Gastroesophageal sphincter (tissue), 4 donors: Measurements from ENCODE around the gene CYP26C1. TPM values are rescaled to one million over a fixed set of nuclear protein-coding genes. Genes with fewer than 3 reads are reported as not detected.

Source experiments
- ATAC-seq: fragments of 150-250 bp; one replicate; pipeline ENCODE4 v1.9.1; 2016; ENCODE audit warnings: mild to moderate bottlenecking, moderate library complexity
- H3K27ac ChIP-seq, 4 donors: fragments of 200-600 bp; sonication (generic) in 3 of 4; 1 replicate in 3 of 4; 2 replicates in 1 of 4; pipeline ENCODE4 v1.5.1; 2016 to 2019
- H3K27me3 ChIP-seq: fragments of 200-600 bp; sonication (generic); one replicate; pipeline ENCODE4 v1.5.1; 2019
- H3K36me3 ChIP-seq, 2 donors: fragments of 200-600 bp; sonication (generic); one replicate each; pipeline ENCODE4 v1.5.1; 2019; ENCODE audit warnings: control low read depth in 1 of 2
- H3K4me1 ChIP-seq, 3 donors: fragments of 200-600 bp; sonication (generic); 1 replicate in 2 of 3; 2 replicates in 1 of 3; pipeline ENCODE4 v1.5.1; 2016 to 2019; ENCODE audit warnings: control low read depth in 2 of 3
- H3K4me3 ChIP-seq, 2 donors: fragments of 200-600 bp; sonication (generic); one replicate each; pipeline ENCODE4 v1.5.1; 2019; ENCODE audit warnings: mild to moderate bottlenecking in 1 of 2, moderate library complexity in 1 of 2
- H3K9me3 ChIP-seq, 3 donors: fragments of 200-600 bp; sonication (generic); one replicate each; pipeline ENCODE4 v1.5.1; 2017 to 2019; ENCODE audit warnings: control low read depth in 2 of 3
- CTCF ChIP-seq, 4 experiments: fragments of 200-600 bp in 2 of 4; fragments of 450-650 bp in 2 of 4; sonication (generic) in 1 of 4; IDR thresholded peaks; one replicate each; pipeline ENCODE4 v1.5.1; 2017 to 2019; ENCODE audit warnings: antibody characterized with exemption in 4 of 4, mild to moderate bottlenecking in 2 of 4, moderate library complexity in 2 of 4
- EP300 ChIP-seq: sonication (generic); formaldehyde crosslinking; IDR thresholded peaks from one replicate; pipeline ENCODE4 v1.6.1; 2017; ENCODE audit warnings: antibody characterized with exemption, mild to moderate bottlenecking
- POLR2A ChIP-seq, 2 donors: fragments of 450-650 bp; IDR thresholded peaks; one replicate each; pipeline ENCODE4 v1.6.1; 2017; ENCODE audit warnings: antibody characterized with exemption in 2 of 2, mild to moderate bottlenecking in 2 of 2, moderate library complexity in 1 of 2
- POLR2AphosphoS5 ChIP-seq: sonication (generic); formaldehyde crosslinking; IDR thresholded peaks from one replicate; pipeline ENCODE4 v1.6.1; 2017; ENCODE audit warnings: antibody characterized with exemption
- WGBS, 2 donors: methylation state at CpG; one replicate each; pipeline ENCODE4 v1.1.5; 2018; ENCODE audit warnings: low coverage in 1 of 2; 5-methylcytosine and 5-hydroxymethylcytosine counted together
- total RNA-seq, 4 donors: library from RNA; depleted of rRNA; stranded (reverse); fragments of >200 nt; gene quantifications; one replicate each; pipeline ENCODE4 v1.1.0, GENCODE V29; 2016

Gene CYP26C1
- total RNA-seq, 4 donors from 2014 or later, result 0.31 TPM; not detected in 3

DNA sequence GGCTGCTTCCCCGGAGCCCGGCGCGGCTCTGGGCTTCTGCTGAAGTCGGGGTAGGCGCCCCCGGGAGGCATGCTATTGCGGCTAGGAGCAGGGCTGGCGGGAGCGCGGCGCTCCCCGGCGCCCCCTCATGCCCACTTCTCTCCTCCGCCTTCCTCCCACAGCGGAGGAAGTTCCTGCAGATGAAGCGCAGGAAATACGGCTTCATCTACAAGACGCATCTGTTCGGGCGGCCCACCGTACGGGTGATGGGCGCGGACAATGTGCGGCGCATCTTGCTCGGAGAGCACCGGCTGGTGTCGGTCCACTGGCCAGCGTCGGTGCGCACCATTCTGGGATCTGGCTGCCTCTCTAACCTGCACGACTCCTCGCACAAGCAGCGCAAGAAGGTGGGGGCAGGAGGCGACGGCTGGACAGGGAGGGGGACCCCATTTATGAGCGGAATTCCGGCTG lies 13.6 kb downstream of the CYP26C1 start:
- H3K36me3 ChIP-seq, result no peaks in the 10 kb centered on the region
- H3K4me3 ChIP-seq, result peak overlapping the region in 1 of 2 donors; percentile 45
- peaks cover 92% of the 10 kb centered on the region for H3K27me3 ChIP-seq
- no peaks in the 10 kb centered on the region for H3K9me3 ChIP-seq
- H3K27ac ChIP-seq, result no peak overlapping the region
- TF ChIP-seq POLR2A (IDR thresholded peaks at IDR 0.05), result no peak
- no CpG with 5 or more reads among the region's 40 CpGs for WGBS, 2 donors
- peak; percentile 6 for ATAC-seq
- H3K4me1 ChIP-seq, result peaks cover 2 to 46% (median 27%) of the 10 kb centered on the region in 3 donors

- Histone ChIP-seq H3K27me3 (peaks cover 92% of the 10 kb centered on the region), H3K27ac (no peak overlapping the region), H3K36me3 (no peaks in the 10 kb centered on the region), H3K9me3 (no peaks in the 10 kb centered on the region), H3K4me1 (peaks cover 2 to 48% (median 27%) of the 10 kb centered on the region in 3 donors), H3K4me3 (peak overlapping the region in 1 of 2 donors; percentile 45)
- TF ChIP-seq CTCF (IDR thresholded peaks at IDR 0.05) (no peak), EP300 (no peak), POLR2A (IDR thresholded peaks at IDR 0.05) (no peak), POLR2AphosphoS5 (no peak)
- WGBS, 2 donors, result no CpG with 5 or more reads among the region's 67 CpGs
- ATAC-seq, result no peak
Observed at GRCh38 chr10:93074597-93075368, 14.2 kb downstream of the CYP26C1 start.

DNA sequence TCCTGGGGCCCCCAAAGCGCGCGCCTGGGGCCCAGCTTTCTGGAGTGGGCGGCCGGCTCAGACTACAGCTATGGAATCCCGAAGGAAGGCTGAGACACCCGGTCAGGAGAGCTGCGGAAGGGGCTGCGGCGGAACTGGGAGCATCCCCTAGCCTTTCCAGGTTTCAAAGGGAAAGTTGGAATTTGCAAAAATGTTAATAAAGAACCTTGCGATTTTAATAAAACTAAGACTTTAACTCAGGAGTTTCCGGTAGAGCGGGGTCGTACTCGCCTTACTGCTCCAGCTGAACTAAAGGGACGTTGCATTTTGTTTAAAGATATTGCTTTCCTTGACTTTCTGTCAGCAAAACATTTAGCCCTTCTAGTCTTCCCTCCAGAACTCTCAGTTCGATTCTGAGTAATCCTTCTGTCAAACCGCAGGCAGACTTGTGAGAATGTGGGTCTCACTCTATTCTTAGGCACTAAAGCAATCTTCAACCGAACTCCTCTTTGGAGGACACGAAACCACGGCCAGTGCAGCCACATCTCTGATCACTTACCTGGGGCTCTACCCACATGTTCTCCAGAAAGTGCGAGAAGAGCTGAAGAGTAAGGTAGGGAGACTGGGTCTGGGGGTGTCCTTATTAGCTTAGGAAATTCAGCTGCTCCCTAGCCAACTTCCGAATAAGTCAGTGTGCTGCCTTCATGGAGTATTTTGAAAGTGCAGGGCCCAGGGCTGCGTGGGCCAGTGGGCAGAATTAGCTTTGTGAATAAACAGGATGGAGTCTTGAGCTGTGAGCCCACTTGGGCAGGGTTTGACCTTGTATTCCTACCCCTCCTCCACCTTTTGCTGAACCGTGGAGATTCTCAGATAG lies 15.0 kb downstream of the CYP26C1 start:
- H3K9me3 ChIP-seq, result no peaks in the 10 kb centered on the region
- H3K27me3 ChIP-seq, result peaks cover 92% of the 10 kb centered on the region
- ATAC-seq, result no peak
- no peak overlapping the region for H3K4me3 ChIP-seq
- 23 to 45% methylated on average over 10 to 14 of the region's 25 CpGs for WGBS, 2 donors
- no peaks in the 10 kb centered on the region for H3K36me3 ChIP-seq
- H3K27ac ChIP-seq, result no peak overlapping the region
- peaks cover 2 to 56% (median 27%) of the 10 kb centered on the region in 3 donors for H3K4me1 ChIP-seq
- TF ChIP-seq POLR2A (IDR thresholded peaks at IDR 0.05), result no peak
- TF ChIP-seq EP300, result no peak
- TF ChIP-seq CTCF (IDR thresholded peaks at IDR 0.05), result no peak
- TF ChIP-seq POLR2AphosphoS5, result no peak

DNA sequence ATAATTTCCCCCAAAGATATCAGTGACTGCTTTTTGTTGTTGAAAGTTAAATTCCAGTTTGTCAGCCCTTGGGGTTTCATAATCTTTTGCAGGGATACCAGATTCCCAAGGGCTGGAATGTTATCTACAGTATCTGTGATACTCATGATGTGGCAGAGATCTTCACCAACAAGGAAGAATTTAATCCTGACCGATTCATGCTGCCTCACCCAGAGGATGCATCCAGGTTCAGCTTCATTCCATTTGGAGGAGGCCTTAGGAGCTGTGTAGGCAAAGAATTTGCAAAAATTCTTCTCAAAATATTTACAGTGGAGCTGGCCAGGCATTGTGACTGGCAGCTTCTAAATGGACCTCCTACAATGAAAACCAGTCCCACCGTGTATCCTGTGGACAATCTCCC lies 16.3 kb downstream of the CYP26C1 start:
- TF ChIP-seq POLR2AphosphoS5 (no peak), CTCF (IDR thresholded peaks at IDR 0.05) (no peak), POLR2A (IDR thresholded peaks at IDR 0.05) (no peak), EP300 (no peak)
- Histone ChIP-seq H3K27ac (no peak overlapping the region), H3K27me3 (peaks cover 91% of the 10 kb centered on the region), H3K4me1 (peaks cover 2 to 47% (median 24%) of the 10 kb centered on the region in 3 donors), H3K4me3 (no peak overlapping the region), H3K9me3 (no peaks in the 10 kb centered on the region), H3K36me3 (no peaks in the 10 kb centered on the region)
- no peak for ATAC-seq
- 73% methylated on average over 2 of the region's 2 CpGs for WGBS, 2 donors

DNA sequence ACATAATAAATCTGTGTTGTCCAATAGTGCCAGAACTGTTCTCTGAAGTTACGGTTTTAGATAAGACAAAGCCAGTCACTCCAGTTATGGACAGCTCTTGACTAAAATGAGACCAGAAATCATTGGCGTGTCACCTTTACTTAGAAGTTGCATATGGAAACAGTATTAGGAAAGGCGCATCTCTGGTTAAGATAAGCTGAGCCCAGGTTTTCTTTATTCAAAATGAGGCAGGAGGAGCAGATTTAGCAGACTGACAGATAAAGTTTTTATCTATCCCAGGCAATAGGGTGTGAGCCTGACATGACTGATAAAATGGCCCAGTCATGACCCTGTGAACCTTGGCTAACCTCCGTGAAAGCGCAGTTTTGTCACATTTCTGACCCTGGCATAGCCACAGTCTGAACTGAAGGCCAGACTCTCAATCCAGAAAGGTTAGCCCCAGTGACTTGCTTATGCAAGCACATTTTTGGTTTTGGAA lies 17.3 kb downstream of the CYP26C1 start:
- H3K27me3 ChIP-seq, result peaks cover 81% of the 10 kb centered on the region
- WGBS, 2 donors, result 86 to 91% methylated on average over 4 to 5 of the region's 5 CpGs
- TF ChIP-seq EP300 (no peak), POLR2A (IDR thresholded peaks at IDR 0.05) (no peak), POLR2AphosphoS5 (no peak), CTCF (IDR thresholded peaks at IDR 0.05) (no peak)
- no peaks in the 10 kb centered on the region for H3K9me3 ChIP-seq
- no peak overlapping the region for H3K27ac ChIP-seq
- H3K36me3 ChIP-seq, result no peaks in the 10 kb centered on the region
- H3K4me3 ChIP-seq, result no peak overlapping the region
- peaks cover 2 to 37% (median 22%) of the 10 kb centered on the region in 3 donors for H3K4me1 ChIP-seq
- ATAC-seq, result no peak
